ENCODE results near the gene RCBTB1.
A peak's percentile ranks its signal among the peaks of the same experiment; 100 is the strongest.
"Not testable (repeated sequence)": the region's sequence is repeated elsewhere in the genome, so short reads cannot be mapped to it uniquely, and the experiment has no call there.

Gene RCBTB1

GRCh38 chr13:49497272-49497671, 88.1 kb downstream of the RCBTB1 start:
- Histone ChIP-seq H3K27me3 (ENCODE audit: low read length) (no peaks in the 10 kb centered on the region), H3K9me2 (replicated peaks; ENCODE audit: insufficient read depth, low read length) (no peaks in the 10 kb centered on the region), H3K9ac (ENCODE audit: low read length) (no peak overlapping the region), H3K4me2 (ENCODE audit: low read depth, low read length, poor library complexity, severe bottlenecking) (peak overlapping the region; percentile 96), H3K9me3 (ENCODE audit: insufficient read depth, low read length) (no peaks in the 10 kb centered on the region), H3K27ac (ENCODE audit: low read depth, low read length) (peak overlapping the region; percentile 94; the same call in 1 of the 2 replicates), H3K4me3 (ENCODE audit: insufficient read depth, low read length, poor library complexity, severe bottlenecking) (no peak overlapping the region), H3K36me3 (ENCODE audit: low read length) (no peaks in the 10 kb centered on the region), H3F3A (ENCODE audit: insufficient read depth) (peaks cover 49% of the 10 kb centered on the region), H2AFZ (ENCODE audit: low read depth, low read length, severe bottlenecking) (no peak overlapping the region), H4K20me1 (ENCODE audit: low read depth, low read length) (no peaks in the 10 kb centered on the region), H3K79me2 (ENCODE audit: insufficient read depth, low read length) (no peaks in the 10 kb centered on the region)
- no peak for TF ChIP-seq EZH2phosphoT487 (conservative IDR thresholded peaks at IDR 0.05; ENCODE audit: low read length)
- no peak for TF ChIP-seq CTCF (IDR thresholded peaks at IDR 0.05; ENCODE audit: insufficient read depth, low read length, poor library complexity, severe bottlenecking)

GRCh38 chr13:49496837-49497236, 88.5 kb downstream of the RCBTB1 start:
- peak overlapping the region; percentile 74 for H3K9ac ChIP-seq (ENCODE audit: low read length)
- H3K36me3 ChIP-seq (ENCODE audit: low read length); H3K9me2 ChIP-seq (replicated peaks; ENCODE audit: insufficient read depth, low read length); H3K4me3 ChIP-seq (ENCODE audit: insufficient read depth, low read length, poor library complexity, severe bottlenecking); H3K79me2 ChIP-seq (ENCODE audit: insufficient read depth, low read length); H3K9me3 ChIP-seq (ENCODE audit: insufficient read depth, low read length); H3K27me3 ChIP-seq (ENCODE audit: low read length); H2AFZ ChIP-seq (ENCODE audit: low read depth, low read length, severe bottlenecking); H4K20me1 ChIP-seq (ENCODE audit: low read depth, low read length): not testable (repeated sequence)
- peak overlapping the region; percentile 96 for H3K4me2 ChIP-seq (ENCODE audit: low read depth, low read length, poor library complexity, severe bottlenecking)
- H3K27ac ChIP-seq (ENCODE audit: low read depth, low read length) = peak overlapping the region; percentile 94
- H3F3A ChIP-seq (ENCODE audit: insufficient read depth) = peaks cover 52% of the 10 kb centered on the region

- no peaks in the 10 kb centered on the region for H3K9me3 ChIP-seq (ENCODE audit: insufficient read depth, low read length)
- no peaks in the 10 kb centered on the region for H3K36me3 ChIP-seq (ENCODE audit: low read length)
- H3K27me3 ChIP-seq (ENCODE audit: low read length) = no peaks in the 10 kb centered on the region
- H2AFZ ChIP-seq (ENCODE audit: low read depth, low read length, severe bottlenecking) = peak within 1 kb of the TSS; percentile 81
- peak within 1 kb of the TSS; percentile 94 for H3K27ac ChIP-seq (ENCODE audit: low read depth, low read length)
- peaks cover 52% of the 10 kb centered on the region for H3F3A ChIP-seq (ENCODE audit: insufficient read depth)
- peak within 1 kb of the TSS; percentile 68 for H3K4me3 ChIP-seq (ENCODE audit: insufficient read depth, low read length, poor library complexity, severe bottlenecking)
- peak within 1 kb of the TSS; percentile 74 for H3K9ac ChIP-seq (ENCODE audit: low read length)
- no peak for TF ChIP-seq CTCF (IDR thresholded peaks at IDR 0.05; ENCODE audit: insufficient read depth, low read length, poor library complexity, severe bottlenecking)
- H4K20me1 ChIP-seq (ENCODE audit: low read depth, low read length) = no peaks in the 10 kb centered on the region
- H3K4me2 ChIP-seq (ENCODE audit: low read depth, low read length, poor library complexity, severe bottlenecking) = peak within 1 kb of the TSS; percentile 96
- no peaks in the 10 kb centered on the region for H3K9me2 ChIP-seq (replicated peaks; ENCODE audit: insufficient read depth, low read length)
- no peaks in the 10 kb centered on the region for H3K79me2 ChIP-seq (ENCODE audit: insufficient read depth, low read length)
Measured at GRCh38 chr13:49495783-49496762, 89.3 kb downstream of the RCBTB1 start, which contains the start of gene PHF11. Gene PHF11 (plus strand): TSS chr13:49495953. CDS start chr13:49496002, 49 bp downstream.

GRCh38 chr13:49494645-49495044, 90.7 kb downstream of the RCBTB1 start:
- peak overlapping the region; percentile 96 for H3K4me2 ChIP-seq (ENCODE audit: low read depth, low read length, poor library complexity, severe bottlenecking)
- no peaks in the 10 kb centered on the region for H3K27me3 ChIP-seq (ENCODE audit: low read length)
- peak overlapping the region; percentile 68 for H3K4me3 ChIP-seq (ENCODE audit: insufficient read depth, low read length, poor library complexity, severe bottlenecking)

More at GRCh38 chr13:49494645-49495044, 90.7 kb downstream of the RCBTB1 start:
- H3K9me3 ChIP-seq (ENCODE audit: insufficient read depth, low read length) = no peaks in the 10 kb centered on the region
- TF ChIP-seq CTCF (IDR thresholded peaks at IDR 0.05; ENCODE audit: insufficient read depth, low read length, poor library complexity, severe bottlenecking) (no peak), EZH2phosphoT487 (conservative IDR thresholded peaks at IDR 0.05; ENCODE audit: low read length) (no peak)
- peaks cover 52% of the 10 kb centered on the region for H3F3A ChIP-seq (ENCODE audit: insufficient read depth)
- H3K9me2 ChIP-seq (replicated peaks; ENCODE audit: insufficient read depth, low read length) = no peaks in the 10 kb centered on the region
- H2AFZ ChIP-seq (ENCODE audit: low read depth, low read length, severe bottlenecking) = peak overlapping the region; percentile 81
- no peaks in the 10 kb centered on the region for H3K79me2 ChIP-seq (ENCODE audit: insufficient read depth, low read length)
- H3K9ac ChIP-seq (ENCODE audit: low read length) = peak overlapping the region; percentile 74
- H3K36me3 ChIP-seq (ENCODE audit: low read length) = no peaks in the 10 kb centered on the region
- peak overlapping the region; percentile 94 for H3K27ac ChIP-seq (ENCODE audit: low read depth, low read length)
- no peaks in the 10 kb centered on the region for H4K20me1 ChIP-seq (ENCODE audit: low read depth, low read length)
